Cardiac ventricle fibroblast (primary cell): ENCODE measurements around the gene SPTY2D1. TPM values are rescaled to one million over a fixed set of nuclear protein-coding genes. Genes with fewer than 3 reads are reported as not detected.

ENCODE experiments used
- total RNA-seq: library from RNA; depleted of rRNA; stranded (reverse); fragments of >200 nt; gene quantifications from 2 replicates; pipeline ENCODE4 v1.2.3, GENCODE V29; 2015

SPTY2D1 gene
- total RNA-seq: 12.3 and 24.2 TPM in 2 replicates

DNA sequence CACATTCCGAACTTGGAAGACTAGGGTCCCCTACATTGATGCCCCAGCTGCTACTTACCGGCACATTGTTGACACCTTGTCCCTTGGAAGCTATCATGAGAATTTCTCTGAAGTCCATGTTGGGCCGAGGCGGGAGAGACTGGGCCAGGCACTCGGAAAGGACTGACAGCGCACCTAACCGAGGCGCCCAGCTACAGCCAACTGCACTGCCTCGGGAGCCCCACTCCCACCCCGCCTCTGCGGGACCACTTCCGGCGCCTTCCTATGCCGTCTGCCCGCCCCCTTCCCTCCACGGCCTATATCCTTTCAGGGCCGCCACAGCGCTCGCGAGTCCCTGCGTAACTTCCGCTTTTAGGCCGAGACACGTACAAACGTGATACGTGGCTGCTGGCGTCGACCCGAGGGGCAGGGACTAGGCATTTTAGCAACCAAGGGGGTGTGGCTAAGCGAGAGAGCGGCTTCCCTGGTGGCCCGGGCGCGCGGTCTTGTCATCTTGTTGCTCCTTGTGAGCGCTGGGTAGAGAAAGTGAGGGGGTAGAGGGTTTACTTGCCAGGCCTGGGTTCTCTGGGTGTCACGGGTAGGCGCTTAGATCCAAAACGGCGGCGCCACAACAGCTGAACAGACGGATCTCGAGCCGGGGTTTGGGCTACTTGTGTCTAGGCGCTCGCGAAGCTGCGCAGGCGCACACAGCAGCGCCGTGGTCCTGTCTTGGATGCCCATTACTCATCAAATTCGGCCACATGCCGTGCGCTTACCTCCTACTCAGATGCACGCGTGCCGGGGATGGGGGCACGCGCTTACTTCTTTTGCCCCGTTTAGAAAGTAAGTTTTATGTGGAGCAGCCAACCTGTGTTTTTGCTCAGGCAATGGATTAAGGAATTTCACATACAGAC is at the start of gene SPTY2D1:
SPTY2D1 (minus strand) TSS at position 203 of the 893 bp plus-strand sequence; CDS start at position 118, 85 bp downstream.

GRCh38 chr11:18599739-18600230 is 34.4 kb downstream of the SPTY2D1 start, which contains the start of gene MISFA:
MISFA (plus strand) TSS chr11:18599789; CDS start chr11:18599929, 140 bp downstream.

GRCh38 chr11:18588297-18589252 is 45.6 kb downstream of the SPTY2D1 start, which contains the start of gene UEVLD:
UEVLD (minus strand) TSS chr11:18588734; CDS start chr11:18588654, 80 bp downstream.

Other genes with a start within 250 kb of the SPTY2D1 start
- 1,119 and 1,165 TPM in 2 replicates for gene LDHA, start 239.8 kb downstream of the SPTY2D1 start, total RNA-seq
- gene LDHC, start 222.0 kb downstream of the SPTY2D1 start, total RNA-seq: 0.25 and 2.4 TPM in 2 replicates
- gene LDHAL6A, start 178.5 kb downstream of the SPTY2D1 start, total RNA-seq: not detected in 2 replicates
- 53.5 and 87.3 TPM in 2 replicates for gene TSG101, start 107.4 kb downstream of the SPTY2D1 start, total RNA-seq
- gene UEVLD, start 45.6 kb downstream of the SPTY2D1 start, total RNA-seq: 19.5 and 19.7 TPM in 2 replicates
- not detected in 2 replicates for gene MISFA, start 34.6 kb downstream of the SPTY2D1 start, total RNA-seq
- 2.2 and 3.1 TPM in 2 replicates for gene TMEM86A, start 64.4 kb upstream of the SPTY2D1 start, total RNA-seq
- not detected in 2 replicates for gene IGSF22, start 91.8 kb upstream of the SPTY2D1 start, total RNA-seq
- gene PTPN5, start 157.5 kb upstream of the SPTY2D1 start, total RNA-seq: not detected in 2 replicates